ENCODE results near the gene CD4.
A peak's percentile ranks its signal among the peaks of the same experiment; 100 is the strongest.

Gene CD4

DNA sequence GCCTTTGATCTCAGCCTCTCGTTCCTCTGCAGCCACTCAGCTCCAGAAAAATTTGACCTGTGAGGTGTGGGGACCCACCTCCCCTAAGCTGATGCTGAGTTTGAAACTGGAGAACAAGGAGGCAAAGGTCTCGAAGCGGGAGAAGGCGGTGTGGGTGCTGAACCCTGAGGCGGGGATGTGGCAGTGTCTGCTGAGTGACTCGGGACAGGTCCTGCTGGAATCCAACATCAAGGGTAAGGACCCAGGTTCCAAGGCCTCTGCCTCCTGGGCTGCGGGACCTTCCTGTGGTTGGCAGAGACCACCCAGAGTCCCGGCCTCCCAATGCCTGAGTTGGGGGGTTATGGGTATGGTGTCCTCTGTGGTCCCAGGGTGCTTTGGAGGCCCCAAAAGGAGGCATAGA lies 27.8 kb downstream of the CD4 start:
- DNase-seq: no peak

DNA sequence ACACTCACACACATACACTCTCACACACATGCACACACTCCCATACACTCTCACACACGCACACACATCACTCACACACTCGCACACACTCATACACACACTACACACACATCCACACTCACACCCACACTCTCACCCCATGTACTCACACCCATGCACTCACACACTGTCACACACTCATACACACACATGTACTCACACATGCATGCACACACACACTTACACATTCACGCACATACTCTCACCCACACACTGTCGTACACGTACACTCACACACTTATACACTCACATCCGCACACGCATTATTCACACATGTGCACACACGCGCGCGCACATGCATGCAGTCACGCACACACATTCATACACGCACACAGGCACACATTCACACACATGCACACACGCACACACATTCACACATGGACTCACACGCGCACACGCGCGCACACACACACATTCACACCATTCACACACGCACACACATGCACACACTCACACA lies 28.4 kb downstream of the CD4 start:
- no peak for DNase-seq

DNA sequence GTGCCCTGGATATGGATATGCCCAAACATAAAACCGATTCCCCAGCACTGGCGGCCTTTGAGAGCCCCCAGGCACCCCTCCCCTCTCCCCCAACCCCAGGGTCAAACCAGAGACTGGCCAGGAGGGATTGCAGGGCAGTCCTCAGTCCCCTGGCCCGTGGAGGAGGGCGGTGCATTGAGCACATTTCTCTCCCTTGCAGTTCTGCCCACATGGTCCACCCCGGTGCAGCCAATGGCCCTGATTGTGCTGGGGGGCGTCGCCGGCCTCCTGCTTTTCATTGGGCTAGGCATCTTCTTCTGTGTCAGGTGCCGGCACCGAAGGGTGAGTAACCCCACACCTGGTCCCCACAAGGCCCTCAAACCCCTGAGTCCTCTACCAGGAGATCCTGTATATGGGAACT lies 28.9 kb downstream of the CD4 start:
- DNase-seq: no peak

GRCh38 chr12:6818645-6819044 lies 29.3 kb downstream of the CD4 start:
- DNase-seq: no peak

DNA sequence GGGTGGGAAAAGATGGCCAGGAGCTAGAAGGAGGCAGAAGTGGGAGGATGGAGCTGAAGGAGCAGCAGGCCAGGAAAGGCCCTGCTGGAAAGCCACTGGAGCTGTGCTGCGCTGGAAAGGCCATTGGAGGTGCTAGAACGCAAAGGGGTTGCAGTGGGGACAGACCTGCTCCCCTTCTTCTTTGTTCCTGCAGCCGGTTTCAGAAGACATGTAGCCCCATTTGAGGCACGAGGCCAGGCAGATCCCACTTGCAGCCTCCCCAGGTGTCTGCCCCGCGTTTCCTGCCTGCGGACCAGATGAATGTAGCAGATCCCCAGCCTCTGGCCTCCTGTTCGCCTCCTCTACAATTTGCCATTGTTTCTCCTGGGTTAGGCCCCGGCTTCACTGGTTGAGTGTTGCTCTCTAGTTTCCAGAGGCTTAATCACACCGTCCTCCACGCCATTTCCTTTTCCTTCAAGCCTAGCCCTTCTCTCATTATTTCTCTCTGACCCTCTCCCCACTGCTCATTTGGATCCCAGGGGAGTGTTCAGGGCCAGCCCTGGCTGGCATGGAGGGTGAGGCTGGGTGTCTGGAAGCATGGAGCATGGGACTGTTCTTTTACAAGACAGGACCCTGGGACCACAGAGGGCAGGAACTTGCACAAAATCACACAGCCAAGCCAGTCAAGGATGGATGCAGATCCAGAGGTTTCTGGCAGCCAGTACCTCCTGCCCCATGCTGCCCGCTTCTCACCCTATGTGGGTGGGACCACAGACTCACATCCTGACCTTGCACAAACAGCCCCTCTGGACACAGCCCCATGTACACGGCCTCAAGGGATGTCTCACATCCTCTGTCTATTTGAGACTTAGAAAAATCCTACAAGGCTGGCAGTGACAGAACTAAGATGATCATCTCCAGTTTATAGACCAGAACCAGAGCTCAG lies 30.0 kb downstream of the CD4 start:
- DNase-seq: no peak

GRCh38 chr12:6820166-6820565 lies 30.8 kb downstream of the CD4 start:
- peak in 1 of 2 experiments; percentile 18 for DNase-seq

DNA sequence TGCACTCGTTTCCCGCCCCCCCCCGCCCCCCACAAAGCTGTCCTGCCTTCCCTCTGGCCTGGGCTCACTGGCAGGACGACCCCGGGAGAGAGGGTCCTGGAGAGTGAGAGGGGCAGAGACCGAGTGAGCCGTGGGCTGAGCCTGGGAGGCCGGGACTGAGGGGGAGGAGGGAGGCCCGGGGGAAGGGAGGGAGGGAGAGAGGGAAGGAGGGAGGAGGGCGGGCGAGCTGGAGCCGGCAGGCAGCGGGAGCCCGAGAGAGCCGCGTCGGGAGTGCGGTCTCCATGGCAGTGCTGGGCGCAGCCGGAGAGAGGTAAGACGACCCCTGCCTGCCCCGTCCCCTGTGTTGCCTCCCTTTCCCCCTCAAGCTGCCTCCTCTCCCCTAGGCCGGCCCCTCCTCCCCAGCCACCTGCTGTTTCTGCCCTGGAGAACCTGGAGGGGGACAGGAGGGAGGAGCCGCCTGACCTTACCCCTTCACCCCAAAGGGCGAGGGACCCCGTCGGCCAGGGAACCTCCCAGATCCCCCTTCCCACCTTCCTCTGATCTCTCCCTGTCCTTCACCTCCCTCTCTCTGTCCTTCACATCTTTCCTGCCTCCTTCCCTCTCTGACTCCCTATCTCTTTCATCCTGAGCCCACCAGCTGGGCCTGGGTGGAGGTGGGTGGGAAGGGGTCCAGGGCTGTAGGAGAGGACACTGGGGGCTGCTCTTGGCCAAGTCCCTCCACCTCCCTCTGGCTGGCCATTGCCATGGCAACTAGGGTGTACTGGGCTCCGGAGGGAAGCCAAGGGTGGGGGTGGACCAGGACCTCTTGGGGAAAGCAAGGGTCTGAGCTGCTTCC lies 32.5 kb downstream of the CD4 start, which contains the start of gene GPR162:
GPR162 (plus strand) TSS at position 231 of the 835 bp plus-strand sequence. CDS start 2,078 bp downstream, outside the sequence.
- peak; percentile 16 to 41 for DNase-seq

DNA sequence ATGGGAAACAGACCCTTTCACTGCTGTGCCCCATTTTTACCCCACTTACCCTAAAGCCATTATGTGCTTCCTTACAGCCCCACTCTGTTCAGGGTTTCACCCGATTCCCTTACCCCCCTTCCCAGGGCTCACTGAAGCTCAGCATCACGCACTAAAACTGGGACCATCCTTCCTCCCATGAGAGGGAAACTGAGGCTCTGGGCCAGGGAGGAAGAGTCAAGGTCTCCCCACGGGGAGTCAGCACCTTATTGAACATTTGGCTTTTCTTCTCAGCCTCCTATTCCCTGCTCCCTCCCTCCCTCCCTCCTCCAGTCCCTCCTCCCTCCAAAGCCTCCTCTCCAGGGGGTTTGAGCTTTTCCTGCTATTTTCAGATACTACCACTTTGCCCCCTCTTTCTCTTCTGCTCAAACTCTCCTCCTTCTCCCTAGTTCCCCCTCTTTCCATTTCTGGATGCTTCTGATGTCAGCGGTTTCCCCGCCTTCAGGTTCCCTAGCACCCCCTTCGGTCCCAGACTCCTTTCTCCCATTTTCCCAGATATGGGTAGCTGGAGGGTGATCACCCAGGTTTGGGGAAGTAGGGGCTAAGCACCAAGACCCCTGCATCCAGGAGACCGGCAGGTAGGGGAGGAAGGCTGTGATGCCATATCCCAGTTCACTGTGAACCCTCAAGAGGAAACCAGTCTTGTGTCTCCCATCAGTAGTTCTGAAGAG lies 33.3 kb downstream of the CD4 start:
- DNase-seq: no peak

DNA sequence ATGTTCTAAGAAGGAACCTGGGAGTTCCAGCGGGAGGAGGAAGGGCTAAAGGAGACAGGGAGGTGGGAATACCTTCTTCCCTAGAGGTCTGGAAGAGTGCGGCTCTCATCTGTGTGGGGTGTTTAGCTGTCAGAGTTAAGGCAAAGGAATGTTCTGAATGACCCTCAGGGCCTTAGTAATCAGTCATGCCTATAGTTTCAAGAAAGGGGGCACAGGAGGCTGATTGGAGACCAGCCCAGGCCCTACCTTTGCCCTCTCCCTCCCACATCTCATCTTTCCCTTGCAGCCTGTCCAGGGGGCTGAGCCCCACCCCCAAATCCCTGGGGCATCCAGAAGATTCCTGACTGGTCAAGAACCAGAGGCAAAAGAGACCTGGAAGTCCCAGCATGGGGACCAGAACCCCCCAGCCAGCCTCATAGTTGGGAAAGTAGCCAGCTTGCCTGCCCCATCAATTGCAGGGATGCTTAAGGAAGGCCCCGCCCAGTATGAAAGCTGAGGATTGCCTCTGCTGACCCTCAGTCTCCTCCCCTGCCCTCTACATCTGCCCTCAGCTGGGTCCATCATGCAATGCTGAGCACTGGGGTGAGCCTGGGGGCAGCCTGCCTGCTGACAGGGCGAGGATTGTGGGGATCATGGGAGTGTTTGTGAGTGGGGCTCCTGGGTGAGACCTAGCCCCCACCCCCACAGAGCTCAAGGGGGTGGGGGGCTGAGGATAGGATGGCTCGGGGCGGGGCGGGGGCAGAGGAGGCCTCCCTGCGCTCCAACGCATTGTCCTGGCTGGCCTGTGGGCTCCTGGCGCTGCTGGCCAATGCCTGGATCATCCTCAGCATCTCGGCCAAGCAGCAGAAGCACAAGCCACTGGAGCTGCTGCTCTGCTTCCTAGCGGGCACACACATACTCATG lies 34.1 kb downstream of the CD4 start:
- no peak for DNase-seq

GRCh38 chr12:6824085-6824775 lies 34.9 kb downstream of the CD4 start:
- DNase-seq: peak in 1 of 2 experiments; percentile 32

DNA sequence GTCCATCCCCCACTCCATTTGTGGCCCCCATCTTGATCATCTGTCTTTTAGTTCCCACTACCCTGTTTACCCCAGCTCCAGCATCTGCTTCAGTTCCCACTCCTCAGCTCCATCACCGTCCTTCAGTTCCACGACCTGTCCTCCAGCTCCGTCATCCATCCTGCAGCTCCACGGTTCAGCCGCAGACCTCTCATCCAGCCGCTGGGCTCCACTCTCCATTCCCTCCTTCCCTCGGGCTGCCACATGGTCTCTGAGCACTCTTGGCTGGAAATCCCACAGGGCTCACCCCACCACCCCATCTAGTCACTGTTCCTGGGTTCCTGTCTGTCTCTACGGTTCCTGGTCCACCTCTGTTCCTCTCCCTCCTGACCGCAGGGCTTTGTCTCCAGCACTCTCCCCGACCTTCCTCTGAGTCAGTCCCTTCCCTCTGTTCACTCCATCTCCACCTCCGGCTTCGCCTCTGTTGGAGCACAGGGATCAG lies 35.6 kb downstream of the CD4 start:
- peak in 1 of 2 experiments; percentile 9 for DNase-seq

GRCh38 chr12:6825398-6826124 lies 36.2 kb downstream of the CD4 start:
- DNase-seq: peak in 1 of 2 experiments; percentile 66

GRCh38 chr12:6826125-6826733 lies 36.9 kb downstream of the CD4 start:
- no peak for DNase-seq

GRCh38 chr12:6826734-6827436 lies 37.6 kb downstream of the CD4 start:
- DNase-seq: no peak

- peak; percentile 74 to 86 for DNase-seq
Measured at GRCh38 chr12:6827437-6827911, 38.1 kb downstream of the CD4 start.

GRCh38 chr12:6827982-6828780 lies 38.9 kb downstream of the CD4 start, which contains the start of gene P3H3:
Gene P3H3 (plus strand): TSS chr12:6828407. CDS start chr12:6828441, 34 bp downstream.
- DNase-seq: no peak

DNA sequence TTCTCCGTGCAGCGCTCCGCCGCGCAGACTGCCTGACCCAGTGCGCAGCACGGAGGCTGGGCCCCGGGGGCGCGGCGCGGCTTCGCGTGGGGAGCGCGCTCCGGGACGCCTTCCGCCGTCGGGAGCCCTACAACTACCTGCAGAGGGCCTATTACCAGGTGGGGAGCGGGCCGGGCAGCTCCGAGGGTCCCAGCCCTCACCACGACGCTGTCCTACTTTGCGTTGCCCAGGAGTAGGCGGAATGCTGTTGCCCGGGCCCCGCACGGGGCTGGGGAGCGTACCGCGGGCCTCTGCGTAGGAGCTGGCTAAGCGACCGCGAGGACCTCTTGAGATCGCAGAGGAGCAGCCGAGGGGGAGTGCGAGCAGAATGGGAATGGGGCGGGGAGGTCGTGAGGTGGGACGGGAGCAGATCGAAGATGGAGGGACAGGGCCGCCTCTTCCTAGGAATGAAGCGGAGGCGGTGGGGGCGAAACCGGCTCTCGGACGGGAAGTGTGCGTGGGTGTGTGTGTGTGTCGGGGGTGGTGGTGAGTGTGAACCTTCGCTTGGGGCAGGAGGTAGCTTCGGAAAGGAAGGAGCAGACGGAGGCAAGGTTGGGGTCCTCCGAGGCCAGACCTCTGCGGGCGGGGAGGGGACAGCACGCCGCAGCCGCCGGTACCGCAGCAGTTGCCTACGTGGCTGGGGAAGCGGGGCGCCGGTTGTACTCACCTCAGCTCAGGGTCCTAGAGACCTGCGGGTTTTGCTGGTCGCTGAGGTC lies 39.6 kb downstream of the CD4 start:
- no peak for DNase-seq
